Mesothelial cell of epicardium (in vitro differentiated cells): ENCODE measurements around the gene ACTR5. TPM values are rescaled to one million over a fixed set of nuclear protein-coding genes. Genes with fewer than 3 reads are reported as not detected.

Source experiments
- DNase-seq, 2 experiments: peaks; one replicate each; pipeline ENCODE4 v3.0.0; 2021; ENCODE audit warnings: low spot score in 2 of 2; ENCODE audit not compliant: unreplicated experiment in 2 of 2
- H3K27ac Mint-ChIP-seq: 2 replicates; pipeline ENCODE4 v1.8.0; 2021; ENCODE audit warnings: mixed read lengths
- H3K27me3 Mint-ChIP-seq: 2 replicates; pipeline ENCODE4 v1.8.0; 2021; ENCODE audit warnings: low read depth, mixed read lengths
- H3K36me3 Mint-ChIP-seq: 2 replicates; pipeline ENCODE4 v1.8.0; 2021; ENCODE audit warnings: mixed read lengths
- H3K4me1 Mint-ChIP-seq: 2 replicates; pipeline ENCODE4 v1.8.0; 2021; ENCODE audit warnings: mixed read lengths
- H3K4me3 Mint-ChIP-seq: 2 replicates; pipeline ENCODE4 v1.8.0; 2021; ENCODE audit warnings: mild to moderate bottlenecking, moderate library complexity, mixed read lengths
- H3K9me3 Mint-ChIP-seq: 2 replicates; pipeline ENCODE4 v1.8.0; 2021; ENCODE audit warnings: mixed read lengths
- CTCF ChIP-seq: fragments of 200-600 bp; sonication (generic); IDR thresholded peaks from one replicate; pipeline ENCODE4 v1.5.0; 2021; ENCODE audit warnings: antibody characterized with exemption; ENCODE audit not compliant: unreplicated experiment
- total RNA-seq: library from RNA; stranded (reverse); gene quantifications from 3 replicates; pipeline ENCODE4 v1.2.1, GENCODE V29; 2021

The ACTR5 gene
- total RNA-seq, 1 donor from 2014 or later = 9.5 TPM

- no peak for DNase-seq
Measured at GRCh38 chr20:38776363-38776762, 28.1 kb downstream of the ACTR5 start.

GRCh38 chr20:38779247-38780097 lies 31.2 kb downstream of the ACTR5 start:
- peak overlapping the region; percentile 68 for H3K27ac Mint-ChIP-seq
- TF ChIP-seq CTCF = no peak
- DNase-seq = no peak

More at GRCh38 chr20:38776363-38776762, 28.1 kb downstream of the ACTR5 start:
- H3K4me3 Mint-ChIP-seq = no peak overlapping the region
- no peaks in the 10 kb centered on the region for H3K27me3 Mint-ChIP-seq
- peaks cover 18% of the 10 kb centered on the region for H3K9me3 Mint-ChIP-seq
- TF ChIP-seq CTCF = no peak
- peaks cover 32% of the 10 kb centered on the region for H3K36me3 Mint-ChIP-seq
- peaks cover 8% of the 10 kb centered on the region for H3K4me1 Mint-ChIP-seq
- no peak overlapping the region for H3K27ac Mint-ChIP-seq

GRCh38 chr20:38782275-38782674 lies 34.0 kb downstream of the ACTR5 start:
- no peak overlapping the region for H3K27ac Mint-ChIP-seq
- no peaks in the 10 kb centered on the region for H3K36me3 Mint-ChIP-seq
- TF ChIP-seq CTCF = no peak
- no peak overlapping the region for H3K4me3 Mint-ChIP-seq
- no peaks in the 10 kb centered on the region for H3K27me3 Mint-ChIP-seq
- H3K4me1 Mint-ChIP-seq = peaks cover 8% of the 10 kb centered on the region
- no peak for DNase-seq
- H3K9me3 Mint-ChIP-seq = no peaks in the 10 kb centered on the region

More at GRCh38 chr20:38779247-38780097, 31.2 kb downstream of the ACTR5 start:
- Mint-ChIP-seq H3K4me1 (peaks cover 8% of the 10 kb centered on the region), H3K36me3 (peaks cover 7% of the 10 kb centered on the region), H3K4me3 (peak overlapping the region; percentile 28), H3K9me3 (peaks cover 4% of the 10 kb centered on the region), H3K27me3 (no peaks in the 10 kb centered on the region)

GRCh38 chr20:38787870-38788269 lies 39.6 kb downstream of the ACTR5 start:
- no peak for TF ChIP-seq CTCF
- no peaks in the 10 kb centered on the region for H3K4me1 Mint-ChIP-seq
- no peak for DNase-seq
- H3K4me3 Mint-ChIP-seq = no peak overlapping the region
- H3K36me3 Mint-ChIP-seq = no peaks in the 10 kb centered on the region
- H3K27ac Mint-ChIP-seq = no peak overlapping the region
- H3K9me3 Mint-ChIP-seq = no peaks in the 10 kb centered on the region
- H3K27me3 Mint-ChIP-seq = peaks cover 4% of the 10 kb centered on the region

GRCh38 chr20:38789503-38790199 lies 41.4 kb downstream of the ACTR5 start:
- Mint-ChIP-seq H3K36me3 (no peaks in the 10 kb centered on the region), H3K4me1 (no peaks in the 10 kb centered on the region), H3K4me3 (no peak overlapping the region), H3K27ac (no peak overlapping the region), H3K9me3 (no peaks in the 10 kb centered on the region), H3K27me3 (peaks cover 4% of the 10 kb centered on the region)
- TF ChIP-seq CTCF = no peak
- no peak for DNase-seq
